IPS DF 4.7 (cell line): ENCODE data around the gene GFI1.
"Not testable (repeated sequence)": the region's sequence is repeated elsewhere in the genome, so short reads cannot be mapped to it uniquely, and the experiment has no call there.

ENCODE experiments used
- DNase-seq: peaks from one replicate; pipeline ENCODE4 v3.0.0-alpha.2; 2013; ENCODE audit warnings: low spot score; ENCODE audit errors: extremely low read depth

Gene GFI1

DNA sequence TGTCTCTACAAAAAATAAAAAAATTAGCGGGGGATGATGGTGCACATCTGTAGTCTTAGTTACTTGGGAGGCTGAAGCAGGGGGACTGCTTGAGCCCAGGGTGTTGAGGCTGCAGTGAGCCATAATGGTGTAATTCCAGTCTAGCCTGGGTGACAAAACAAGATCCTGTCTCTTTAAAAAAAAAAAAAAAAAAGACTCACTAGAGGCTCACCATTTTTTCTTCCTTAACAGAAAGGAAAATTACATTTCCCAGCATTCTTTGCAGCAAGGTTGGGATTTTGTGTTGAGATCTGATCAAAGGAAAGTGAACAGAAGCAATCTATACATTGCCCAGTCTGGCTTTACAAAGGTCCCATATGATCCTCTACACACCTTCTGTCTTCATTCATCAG lies 21.5 kb downstream of the GFI1 start:
- no peak for DNase-seq

DNA sequence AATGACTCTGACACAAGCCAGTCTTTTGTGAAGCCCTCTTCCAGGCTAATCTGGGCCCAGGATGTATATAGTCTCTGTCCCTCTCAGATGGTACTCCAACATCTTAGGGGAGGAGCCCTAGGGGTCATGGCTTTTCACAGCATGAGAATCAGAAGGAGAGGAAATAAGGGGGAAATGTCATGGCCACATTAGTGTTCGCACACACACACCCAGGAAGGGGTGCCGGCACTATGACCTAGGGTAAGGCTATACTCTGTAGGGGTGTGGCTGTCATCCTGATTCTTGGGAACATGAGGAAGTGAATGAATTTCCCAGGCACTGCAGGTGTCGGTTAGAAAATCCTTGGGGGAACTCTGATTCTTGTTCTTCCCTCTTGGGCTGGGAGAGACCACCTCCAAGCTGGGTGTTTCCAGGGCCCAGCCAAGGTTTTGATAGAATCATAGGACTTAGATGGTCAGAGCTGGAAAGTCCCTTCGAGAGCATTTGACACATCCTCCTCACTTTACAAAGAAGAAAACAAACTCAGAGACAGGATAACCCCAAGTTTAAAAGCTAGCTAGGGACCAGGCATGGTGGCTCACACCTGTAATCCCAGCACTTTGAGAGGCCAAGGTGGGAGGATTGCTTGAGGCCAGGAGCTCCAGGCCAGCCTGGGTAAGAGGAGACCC lies 22.0 kb downstream of the GFI1 start:
- no peak for DNase-seq

DNA sequence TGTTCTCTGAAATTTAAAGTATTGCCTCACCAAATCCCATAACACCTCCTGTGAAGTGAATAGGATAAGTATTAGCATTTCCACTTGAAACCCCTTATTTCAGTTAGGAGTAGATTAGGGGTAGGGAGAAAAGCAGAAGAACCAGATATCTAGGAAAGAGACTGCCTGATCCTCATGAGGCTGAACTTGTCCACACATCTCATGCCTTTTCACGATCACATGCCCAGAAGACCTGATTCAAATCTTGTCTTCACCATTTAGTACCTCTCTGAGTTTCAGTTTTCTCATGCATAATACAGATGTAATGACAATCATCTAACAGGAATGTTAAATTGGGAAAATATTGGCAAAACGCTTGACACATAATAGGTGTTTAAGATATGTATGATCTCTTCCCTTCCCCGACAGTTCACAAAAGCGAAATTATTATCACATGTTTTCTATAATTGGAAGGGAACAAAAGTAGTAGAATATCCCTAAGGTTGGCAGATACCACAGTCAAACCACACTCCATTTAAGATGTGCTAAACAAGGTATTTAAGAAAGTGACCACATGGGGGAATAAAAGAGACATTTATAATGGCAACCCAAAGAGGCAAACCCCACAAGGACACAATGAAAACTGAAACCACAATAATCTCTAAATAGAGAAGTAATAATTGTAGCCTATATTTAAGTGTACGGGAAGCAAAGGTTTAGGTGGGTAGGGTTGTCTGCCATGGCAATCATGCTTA lies 25.2 kb downstream of the GFI1 start:
- DNase-seq, result no peak

DNA sequence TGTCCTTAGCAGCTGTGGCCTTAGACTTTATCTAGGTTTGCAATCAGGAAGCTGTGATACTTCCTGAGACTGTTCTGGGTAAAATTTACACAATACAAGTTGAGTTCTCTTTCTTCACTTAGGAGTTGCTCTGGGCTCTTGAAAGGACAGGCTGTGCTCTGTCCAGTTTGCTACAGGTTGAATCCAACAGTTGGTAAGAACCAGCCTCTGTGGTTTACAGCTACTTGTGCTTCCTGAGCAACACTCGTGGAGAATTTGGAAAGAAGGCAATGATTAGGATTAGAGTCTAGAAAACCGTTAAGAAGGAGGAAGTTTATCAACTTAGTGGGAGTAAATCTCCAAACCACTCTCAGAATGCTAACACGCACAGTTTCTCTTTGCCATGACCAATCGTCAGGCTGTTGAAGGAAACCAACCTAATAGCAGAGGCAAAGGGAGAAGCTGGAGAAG lies 26.8 kb downstream of the GFI1 start:
- no peak for DNase-seq

DNA sequence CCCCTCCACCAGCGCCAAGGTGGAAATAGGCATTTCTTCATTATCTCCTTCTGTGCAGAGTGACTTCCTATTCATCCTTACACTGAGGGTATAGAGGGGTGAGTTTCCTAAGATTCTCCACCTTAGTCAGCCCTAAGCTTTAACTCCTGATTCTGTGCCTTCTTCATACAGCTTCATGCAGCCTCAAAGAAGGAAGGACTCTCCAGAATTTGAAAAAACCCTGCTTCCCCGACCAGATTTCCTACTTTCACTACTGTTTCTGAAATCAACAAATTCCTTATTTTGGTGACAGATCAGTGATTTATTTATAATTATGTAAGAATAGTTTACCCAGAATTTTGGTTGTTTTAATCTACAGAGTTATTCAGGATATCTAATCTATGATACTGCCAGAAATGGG lies 28.6 kb downstream of the GFI1 start:
- no peak for DNase-seq

DNA sequence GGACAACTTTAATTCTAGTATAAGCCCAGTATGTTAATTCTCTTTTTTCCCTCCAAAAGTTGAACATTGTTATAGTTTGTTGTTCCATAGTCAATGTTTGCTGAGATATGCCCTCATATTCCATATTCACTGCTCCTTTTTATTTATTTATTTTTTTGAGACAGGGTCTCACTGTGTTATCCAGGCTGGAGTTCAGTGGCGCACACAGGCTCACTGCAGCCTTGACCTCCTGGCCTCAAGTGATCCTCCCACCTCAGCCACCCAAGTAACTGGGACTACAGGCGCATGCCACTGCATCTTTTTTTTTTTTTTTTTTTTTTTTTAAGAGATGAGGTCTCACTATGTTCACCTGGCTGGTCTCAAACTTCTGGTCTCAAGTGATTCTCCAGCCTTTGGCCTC lies 38.7 kb downstream of the GFI1 start:
- DNase-seq, result no peak

DNA sequence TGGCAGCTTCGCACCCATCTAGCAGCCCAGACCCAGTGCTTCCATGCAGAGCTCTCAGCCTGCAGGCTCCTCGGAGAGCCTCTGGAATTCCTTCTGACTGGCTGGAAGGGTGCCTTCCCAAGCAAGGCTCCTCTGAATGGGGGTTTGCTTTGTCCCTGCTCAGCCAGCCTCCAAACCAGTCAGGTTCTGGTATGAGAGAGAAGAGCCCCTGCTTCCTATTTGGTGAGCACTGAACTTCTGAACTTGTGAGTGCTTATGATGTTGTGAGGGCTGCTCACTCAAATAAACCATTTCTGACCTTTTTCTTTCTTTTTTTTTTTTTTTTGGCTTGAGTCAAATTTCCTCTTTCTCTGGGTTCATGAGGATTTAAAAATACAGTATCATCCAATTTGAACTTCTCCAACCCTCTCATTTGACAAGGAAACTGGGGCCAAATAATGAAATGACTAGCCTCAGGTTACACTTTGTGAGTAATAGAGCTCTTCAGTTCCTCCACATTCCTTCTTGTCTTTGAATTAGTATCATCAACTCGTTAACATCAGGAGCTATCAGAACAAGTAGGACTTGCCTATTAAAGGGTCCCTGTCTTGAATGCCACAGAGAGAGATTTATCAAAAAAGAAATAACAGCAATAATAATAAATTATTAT lies 39.6 kb downstream of the GFI1 start:
- DNase-seq, result no peak

DNA sequence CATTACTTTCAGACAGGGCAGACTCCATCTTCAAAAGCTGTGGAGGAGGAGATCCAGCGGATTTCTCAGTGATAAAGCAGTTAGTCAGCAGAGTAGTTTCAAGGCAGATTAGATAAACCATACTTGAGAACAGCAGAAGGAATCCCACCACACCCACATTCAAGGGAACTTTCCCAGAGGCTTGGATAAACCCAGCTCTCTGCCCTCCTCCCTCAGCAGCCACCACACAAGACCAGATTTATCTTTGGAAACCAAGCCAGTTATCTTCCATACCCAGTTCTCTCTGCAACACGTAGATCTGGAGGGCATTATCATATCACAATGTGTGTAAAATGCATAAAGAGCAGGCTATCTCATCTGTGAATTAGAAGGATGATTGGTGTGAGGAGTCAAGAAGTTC lies 40.2 kb downstream of the GFI1 start:
- DNase-seq, result no peak

DNA sequence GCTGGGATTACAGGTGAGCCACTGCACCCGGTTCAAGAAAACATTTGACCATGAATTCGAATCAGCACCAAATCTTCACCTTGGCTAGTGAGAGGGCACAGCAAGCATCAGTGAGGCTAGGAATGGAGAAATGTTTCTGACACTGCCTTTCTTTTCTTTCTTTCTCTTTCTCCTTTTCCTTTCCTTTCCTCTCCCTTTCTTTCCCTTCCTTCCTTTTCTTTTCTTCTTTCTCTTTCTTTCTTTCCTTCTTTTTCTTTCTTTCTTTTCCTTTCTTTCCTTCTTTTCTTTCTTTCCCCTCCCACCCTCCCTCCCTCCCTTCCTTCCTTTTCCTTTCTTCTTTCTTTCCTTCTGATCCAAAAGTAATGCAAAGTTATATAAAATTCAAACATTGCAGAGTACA lies 40.9 kb downstream of the GFI1 start:
- no peak for DNase-seq

DNA sequence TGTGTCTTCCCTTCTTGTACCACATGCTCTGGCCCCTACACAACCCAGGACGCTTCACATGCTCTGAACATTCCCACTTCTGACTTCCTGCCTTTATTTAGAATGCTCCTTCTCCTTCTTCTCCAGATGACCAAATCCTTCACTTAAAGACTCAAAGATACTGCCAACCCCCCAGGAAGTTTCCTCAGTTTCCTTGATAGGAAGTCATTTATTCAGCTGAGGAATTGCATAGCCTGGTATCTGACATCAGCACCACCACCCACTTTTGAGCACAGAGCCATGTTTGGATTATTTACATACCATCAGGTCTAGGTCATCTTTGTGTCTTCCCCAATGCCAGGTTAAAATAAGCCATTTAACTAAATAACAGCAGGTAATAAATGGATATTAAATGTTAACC lies 42.4 kb downstream of the GFI1 start:
- no peak for DNase-seq

DNA sequence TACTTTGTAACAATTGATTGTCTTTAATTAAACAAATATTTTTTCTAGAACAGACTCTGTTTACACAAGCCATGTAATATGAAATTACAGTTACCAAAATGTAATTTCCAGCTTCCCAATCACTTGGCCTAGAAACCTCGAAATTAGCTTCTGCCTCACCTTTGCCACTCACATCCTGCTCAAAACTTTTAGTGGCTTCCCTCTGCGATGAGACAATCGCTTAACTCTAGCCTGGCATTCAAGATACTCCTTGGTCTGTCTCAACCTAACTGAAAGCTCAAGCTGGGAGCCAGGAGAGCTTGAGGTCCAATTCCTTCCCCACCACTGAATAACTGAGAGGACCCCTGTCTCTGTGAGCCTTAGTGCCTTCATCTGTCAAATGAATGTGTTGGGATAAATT lies 42.8 kb downstream of the GFI1 start:
- no peak for DNase-seq

DNA sequence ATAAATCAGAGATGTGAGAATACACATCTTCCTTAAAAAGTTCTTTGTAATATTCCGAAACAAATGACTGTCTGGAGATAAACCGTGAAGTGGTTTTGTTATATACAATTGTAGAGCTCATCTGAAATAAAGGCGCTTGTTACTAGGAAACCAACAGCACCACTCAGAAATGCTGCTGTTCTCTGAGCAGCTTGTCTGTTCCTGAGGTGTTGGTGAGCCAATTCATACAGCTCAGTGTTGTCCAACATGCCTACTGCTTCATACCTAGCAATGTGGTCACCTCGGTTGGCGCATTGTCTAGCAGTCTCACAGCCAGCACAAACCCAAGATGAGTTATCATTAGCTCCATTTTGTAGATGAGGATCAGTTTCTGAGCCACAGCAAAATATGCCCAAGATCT lies 44.4 kb downstream of the GFI1 start:
- no peak for DNase-seq

DNA sequence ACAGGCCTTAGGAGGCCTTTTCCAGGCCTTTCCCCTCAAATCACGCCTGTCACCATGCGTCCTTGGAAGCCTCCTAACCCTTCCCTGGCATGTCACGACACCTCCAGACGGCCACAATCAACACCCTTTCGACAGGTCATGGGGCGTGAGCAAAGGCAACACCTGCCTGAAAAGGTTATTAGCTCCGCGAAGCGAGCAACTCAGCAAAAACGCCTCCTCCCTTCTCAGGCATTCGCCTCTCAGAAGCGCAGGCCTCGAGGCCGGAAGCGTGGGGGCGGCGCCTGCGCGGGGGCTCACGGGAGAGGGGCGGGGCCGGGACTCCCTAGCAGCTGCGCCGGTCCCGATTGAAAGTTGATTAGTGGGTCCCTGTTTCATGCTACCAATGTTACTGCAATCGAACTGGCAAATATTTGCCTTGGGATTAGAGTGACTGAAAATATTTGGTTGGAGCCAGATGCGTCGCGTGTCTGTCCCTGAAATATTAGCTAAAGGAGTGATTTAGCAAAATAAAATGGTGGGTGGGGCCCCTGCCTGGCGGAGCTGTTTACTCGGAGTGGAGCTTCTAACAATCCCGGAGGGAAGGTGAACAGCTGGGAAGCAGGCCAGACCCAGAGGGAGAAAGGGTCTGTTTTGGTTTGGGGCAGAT lies 44.9 kb downstream of the GFI1 start:
- DNase-seq, result no peak

DNA sequence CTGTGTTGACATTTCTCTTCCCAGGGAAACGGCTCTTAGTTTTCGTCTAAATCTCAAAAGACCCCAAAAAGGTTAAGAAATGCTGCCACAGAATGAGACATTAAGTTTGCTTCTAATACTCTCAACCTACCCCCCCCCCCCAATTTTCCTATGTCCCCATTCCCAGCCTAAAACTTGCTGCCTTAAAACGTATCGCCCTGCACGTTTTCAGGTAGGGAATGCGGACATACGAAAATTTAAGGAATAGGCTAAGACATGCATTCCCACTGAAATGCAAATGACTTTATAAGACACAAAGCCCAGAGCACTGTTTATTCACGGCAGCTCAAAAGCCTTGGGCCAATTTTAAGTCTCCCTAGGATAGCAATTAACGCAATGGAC lies 45.4 kb downstream of the GFI1 start:
- DNase-seq, result no peak

DNA sequence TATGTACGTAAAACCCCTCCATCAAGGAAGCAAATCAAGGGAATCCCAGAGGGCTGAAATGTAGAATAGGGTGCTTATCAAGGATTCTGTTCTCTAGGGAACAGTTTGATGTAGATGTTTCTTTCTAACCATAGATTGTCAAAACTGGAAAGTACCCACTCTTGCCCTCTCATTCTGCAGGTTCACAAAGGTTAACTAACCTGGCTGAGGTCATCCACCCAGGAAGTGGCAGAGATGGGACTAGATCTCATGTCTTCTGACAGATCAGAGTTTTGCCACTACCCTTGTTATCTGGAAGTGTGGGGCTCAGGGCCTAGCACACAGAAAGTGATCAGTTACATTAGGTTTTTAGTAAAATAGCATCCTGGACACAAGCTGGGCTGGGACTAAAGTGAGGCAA lies 47.4 kb downstream of the GFI1 start:
- DNase-seq, result no peak

DNA sequence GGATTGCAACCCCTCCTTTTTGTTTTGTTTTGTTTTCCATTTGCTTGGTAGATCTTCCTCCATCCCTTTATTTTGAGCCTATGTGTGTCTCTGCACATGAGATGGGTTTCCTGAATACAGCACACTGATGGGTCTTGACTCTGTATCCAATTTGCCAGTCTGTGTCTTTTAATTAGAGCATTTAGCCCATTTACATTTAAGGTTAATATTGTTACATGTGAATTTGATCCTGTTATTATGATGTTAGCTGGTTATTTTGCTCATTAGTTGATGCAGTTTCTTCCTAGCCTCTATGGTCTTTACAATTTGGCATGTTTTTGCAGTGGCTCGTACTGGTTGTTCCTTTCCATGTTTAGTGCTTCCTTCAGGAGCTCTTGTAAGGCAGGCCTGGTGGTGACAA lies 52.2 kb downstream of the GFI1 start:
- DNase-seq, result not testable (repeated sequence)

DNA sequence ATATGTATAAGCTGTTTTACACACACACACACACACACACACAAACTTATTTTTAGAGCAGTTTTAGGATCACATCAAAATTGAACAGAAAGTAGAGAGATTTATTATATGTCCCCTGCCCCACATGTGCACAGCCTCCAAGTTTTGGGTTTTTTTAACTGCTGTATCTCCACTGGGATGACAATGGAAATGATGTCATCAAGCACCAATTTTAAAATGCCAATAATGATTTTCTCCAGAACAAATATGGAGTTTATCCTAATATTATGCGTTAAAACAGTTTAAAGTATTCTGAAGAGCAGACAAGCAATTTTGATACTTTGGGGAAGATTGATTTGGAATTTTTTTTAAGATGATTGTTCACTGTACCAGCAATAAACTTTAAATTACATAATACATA lies 56.7 kb downstream of the GFI1 start:
- DNase-seq, result no peak

DNA sequence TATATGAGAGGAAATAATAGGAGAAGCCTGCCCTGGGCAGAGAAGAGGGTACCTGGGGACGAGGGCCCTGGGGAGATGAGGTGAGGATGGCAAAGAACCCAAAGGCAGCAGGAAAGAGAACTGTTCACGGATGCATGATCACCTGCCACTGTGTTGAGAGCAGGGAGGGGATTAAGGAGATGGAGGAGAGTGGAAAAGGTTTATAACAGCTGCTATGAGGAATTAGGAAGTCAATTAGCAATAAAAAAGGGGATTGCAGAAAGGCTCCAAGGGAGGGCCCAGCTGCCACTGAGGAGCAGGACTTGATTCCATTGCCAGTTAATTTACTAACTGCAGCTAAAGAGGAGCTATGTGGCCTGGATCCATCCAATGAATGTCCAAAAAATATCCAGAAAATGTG lies 61.1 kb downstream of the GFI1 start:
- DNase-seq, result no peak
